Smooth muscle cell of the pulmonary artery (primary cell): Measurements from ENCODE around the gene CETN3. TPM values are rescaled to one million over a fixed set of nuclear protein-coding genes. Genes with fewer than 3 reads are reported as not detected.

ENCODE experiments used
- total RNA-seq: library from RNA; depleted of rRNA; stranded (reverse); fragments of >200 nt; gene quantifications from 2 replicates; pipeline ENCODE4 v1.2.3, GENCODE V29; 2014

The CETN3 gene
- 7.7 and 14.3 TPM in 2 replicates for total RNA-seq

DNA sequence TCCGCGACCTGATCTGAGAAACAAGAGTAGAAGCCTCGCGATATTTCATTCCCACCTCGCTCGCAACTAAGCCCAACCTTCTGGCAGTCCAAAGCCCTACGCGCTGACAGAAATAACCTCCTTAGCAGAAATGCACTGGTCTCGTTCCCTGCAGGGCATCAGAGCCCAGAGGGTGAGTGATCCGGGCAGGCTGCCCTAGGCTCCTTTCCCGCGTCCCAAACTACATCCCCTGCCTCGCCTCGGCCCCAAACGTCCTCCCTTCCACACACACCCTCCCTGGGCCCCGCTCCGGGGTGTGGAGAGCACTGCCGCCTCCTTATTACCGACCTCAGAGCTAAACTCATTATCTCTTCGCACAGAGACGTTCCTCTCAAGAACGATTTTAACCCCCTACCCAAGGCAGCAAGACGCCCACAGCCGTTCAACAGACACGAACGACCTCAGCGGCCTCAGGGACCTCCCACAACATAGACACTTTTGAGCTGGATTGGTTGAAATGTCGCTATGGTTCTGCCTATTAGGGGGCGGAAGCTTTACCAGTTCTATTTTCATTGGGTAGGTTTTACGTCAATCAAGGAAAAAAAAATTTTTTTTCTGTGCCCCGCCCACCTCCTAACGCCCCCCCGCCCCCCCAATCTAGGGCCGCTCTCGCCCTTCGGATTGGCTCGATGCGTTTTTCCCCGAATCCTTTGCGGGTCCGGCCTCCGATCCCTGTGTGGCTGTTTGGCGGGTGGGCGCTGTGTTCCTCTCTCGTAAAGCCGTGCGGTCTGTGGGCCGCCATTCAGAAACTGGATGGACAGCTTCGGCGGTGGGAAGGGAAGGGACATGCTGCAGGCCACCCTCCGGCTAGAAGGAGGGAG lies at the start of gene CETN3:
CETN3 (minus strand) TSS at position 439 of the 860 bp plus-strand sequence; CDS start at position 344, 95 bp downstream.

Other genes starting within 250 kb of the CETN3 start
- gene MBLAC2, start 65.0 kb upstream of the CETN3 start, total RNA-seq: 5.1 and 5.5 TPM in 2 replicates
- gene POLR3G, start 65.1 kb upstream of the CETN3 start, total RNA-seq: 3.6 and 3.7 TPM in 2 replicates
- gene LYSMD3, start 119.8 kb upstream of the CETN3 start, total RNA-seq: 14.8 and 26.1 TPM in 2 replicates
- gene ADGRV1, start 149.0 kb upstream of the CETN3 start, total RNA-seq: 0.26 and 0.50 TPM in 2 replicates